K562 (cell line): ENCODE measurements around the gene SEMA6D. TPM values are rescaled to one million over a fixed set of nuclear protein-coding genes. Genes with fewer than 3 reads are reported as not detected.

Experiments used
- ATAC-seq: fragments of 200-7000 bp; cut with Tn5 transposase; 3 replicates; pipeline ENCODE4 v1.9.1; 2020; ENCODE audit warnings: moderate library complexity
- BruUV-seq: library from RNA; stranded (reverse); fragments of 400-500 nt; replicated peaks from 2 replicates; lab custom pipeline; 2021; lab: Mats Ljungman, UMichigan
- CTCF ChIA-PET: fragments of 300-600 bp; formaldehyde crosslinking; extraction: SDS; loops from one replicate; lab custom pipeline; 2021; ENCODE audit warnings: low intra/inter-chr PET ratio; lab: Yijun Ruan, JAX
- POLR2A ChIA-PET: fragments of 300-600, 350-650 bp; sonication (Branson Sonifier 250); formaldehyde crosslinking; extraction: SDS; loops from one replicate; lab custom pipeline; 2021; ENCODE audit warnings: antibody characterized with exemption, inconsistent platforms; lab: Yijun Ruan, JAX
- DNase-seq, 4 experiments: peaks; one replicate each; pipeline versions ENCODE4 v3.0.0 to v3.0.0-alpha.2; 2011 to 2018; ENCODE audit warnings: low spot score in 3 of 4, mixed read lengths in 3 of 4; ENCODE audit errors: extremely low read depth in 1 of 4
- FAIRE-seq: peaks from 2 replicates; lab custom pipeline; 2011; peaks lifted over from hg19 to GRCh38; lab: Jason Lieb, UNC
- H2AFZ ChIP-seq: 2 replicates; pipeline ENCODE4 v1.6.0; 2011; ENCODE audit warnings: low read depth, low read length, control low read depth, inconsistent platforms
- H3K27ac ChIP-seq: fragments of 200-600 bp; 3 replicates; pipeline ENCODE4 v1.8.0; 2011; ENCODE audit warnings: low read depth, mild to moderate bottlenecking, control low read depth, inconsistent platforms, low read length, moderate library complexity, mixed read lengths; ENCODE audit errors: extremely low read depth
- H3K27me3 ChIP-seq, 2 experiments: fragments of 300-600 bp in 1 of 2; 2 replicates in 1 of 2; 3 replicates in 1 of 2; pipeline versions ENCODE4 v1.6.0 to v1.8.0; 2011; ENCODE audit warnings: inconsistent platforms in 2 of 2, low read length in 2 of 2, mild to moderate bottlenecking in 1 of 2, mixed read lengths in 1 of 2, moderate library complexity in 1 of 2; ENCODE audit not compliant: control insufficient read depth in 2 of 2, insufficient read depth in 2 of 2
- H3K36me3 ChIP-seq: fragments of 300-600 bp; 3 replicates; pipeline ENCODE4 v1.8.0; 2011; ENCODE audit warnings: mild to moderate bottlenecking, low read length, inconsistent platforms; ENCODE audit not compliant: control insufficient read depth, insufficient read depth
- H3K4me1 ChIP-seq, 2 experiments: fragments of 200-600 bp in 1 of 2; replicated peaks in 1 of 2; 2 replicates in 1 of 2; 3 replicates in 1 of 2; pipeline versions ENCODE4 v1.5.1 to v1.8.0; 2011; ENCODE audit warnings: inconsistent platforms in 2 of 2, low read length in 2 of 2, mild to moderate bottlenecking in 1 of 2, mixed read lengths in 1 of 2, moderate library complexity in 1 of 2; ENCODE audit not compliant: control insufficient read depth in 2 of 2, insufficient read depth in 2 of 2
- H3K4me2 ChIP-seq: 2 replicates; pipeline ENCODE4 v1.6.1; 2011; ENCODE audit warnings: low read length, control low read depth, inconsistent platforms, mixed read lengths; ENCODE audit not compliant: insufficient read depth
- H3K4me3 ChIP-seq: fragments of 200-600 bp; sonication (generic), shearing (Covaris generic); 2 replicates; pipeline ENCODE4 v1.5.1; 2016; ENCODE audit warnings: control low read depth, inconsistent platforms
- H3K79me2 ChIP-seq: fragments of 200-600 bp; 3 replicates; pipeline ENCODE4 v1.8.0; 2011; ENCODE audit warnings: low read length, inconsistent platforms; ENCODE audit not compliant: control insufficient read depth, insufficient read depth
- H3K9ac ChIP-seq, 2 experiments: 2 replicates each; pipeline versions ENCODE4 v1.6.0 to v1.6.1; 2011; ENCODE audit warnings: low read depth in 2 of 2, low read length in 2 of 2, control low read depth in 1 of 2, inconsistent platforms in 1 of 2, mild to moderate bottlenecking in 1 of 2, mixed read lengths in 1 of 2; ENCODE audit not compliant: insufficient read depth in 1 of 2
- H3K9me1 ChIP-seq: one replicate; pipeline ENCODE4 v1.6.0; 2011; ENCODE audit warnings: inconsistent platforms, mild to moderate bottlenecking, low read length, moderate library complexity; ENCODE audit not compliant: control insufficient read depth, insufficient read depth
- H3K9me3 ChIP-seq: replicated peaks from 2 replicates; pipeline ENCODE4 v1.5.1; 2011; ENCODE audit warnings: low read depth, low read length, inconsistent platforms; ENCODE audit not compliant: control insufficient read depth, insufficient read depth
- H4K20me1 ChIP-seq: replicated peaks from 2 replicates; pipeline ENCODE4 v1.6.1; 2011; ENCODE audit warnings: low read length, inconsistent platforms, mixed read lengths; ENCODE audit not compliant: control insufficient read depth, insufficient read depth
- ARHGAP35 ChIP-seq: fragments of 450-650 bp; IDR thresholded peaks from 2 replicates; pipeline ENCODE4 v1.6.1; 2018; ENCODE audit not compliant: partially characterized antibody
- CBFA2T3 ChIP-seq: fragments of 450-650 bp; IDR thresholded peaks from 2 replicates; pipeline ENCODE4 v1.6.1; 2017
- CCAR2 ChIP-seq: fragments of 200-400 bp; formaldehyde crosslinking; IDR thresholded peaks from 2 replicates; pipeline ENCODE4 v1.6.1; 2017; ENCODE audit warnings: mild to moderate bottlenecking, low read depth, low read length
- LCOR ChIP-seq: sonication (generic); formaldehyde crosslinking; IDR thresholded peaks from 2 replicates; pipeline ENCODE4 v1.8.0; 2022; ENCODE audit warnings: mild to moderate bottlenecking, missing genetic modification reagents
- MCM7 ChIP-seq, 2 experiments: fragments of 450-650 bp; IDR thresholded peaks; 2 replicates each; pipeline ENCODE4 v1.6.1; 2016 to 2018
- NEUROD1 ChIP-seq: fragments of 150-350 bp; IDR thresholded peaks from 2 replicates; pipeline ENCODE4 v1.6.1; 2014; ENCODE audit warnings: borderline replicate concordance, low read length, low read depth; ENCODE audit not compliant: partially characterized antibody
- POLR3A ChIP-seq: IDR thresholded peaks from 2 replicates; pipeline ENCODE4 v1.6.1; 2011; ENCODE audit warnings: borderline replicate concordance, mild to moderate bottlenecking, moderate library complexity; ENCODE audit not compliant: insufficient read length, insufficient read depth; ENCODE audit errors: extremely low read depth
- TEAD2 ChIP-seq: fragments of 450-650 bp; IDR thresholded peaks from 2 replicates; pipeline ENCODE4 v1.6.1; 2016; ENCODE audit warnings: missing genetic modification characterization, control low read depth, missing compliant biosample characterization
- WGBS: fragments of 100-300 bp; shearing (Covaris generic); methylation state at CpG from one replicate; pipeline ENCODE4 v1.1.6; 2016; ENCODE audit warnings: low coverage, mixed read lengths; ENCODE audit not compliant: insufficient coverage; ENCODE audit errors: missing lambda C conversion rate; 5-methylcytosine and 5-hydroxymethylcytosine counted together
- in situ Hi-C: fragments of 300-500 bp; cut with MboI; formaldehyde crosslinking; loops from 4 replicates; pipeline ENCODE4 v1.15.0; 2018; ENCODE audit warnings: inconsistent platforms, mixed read lengths
- intact Hi-C: fragments of 100-400 bp; cut with micrococcal nuclease; formaldehyde crosslinking; loops from 2 replicates; pipeline ENCODE4 v1.14.2; 2022
- polyA plus RNA-seq, 8 experiments: library from polyadenylated mRNA; depleted of rRNA in 4 of 8; stranded (reverse) in 5 of 8; unstranded in 3 of 8; fragments of >200 nt; fragmentation: Nextera tagmentation in 2 of 8; fragmentation: Illumina TruSeq in 1 of 8; extraction: Ambion mirVana in 2 of 8; extraction: Trizol in 1 of 8; gene quantifications; 2 replicates each; pipeline versions ENCODE4 v1.2.1 to v1.2.3, GENCODE V29; 2011 to 2014; ENCODE audit warnings: inconsistent platforms in 1 of 8, missing spikeins in 1 of 8
- total RNA-seq, 7 experiments: library from RNA; depleted of rRNA in 6 of 7; stranded (reverse); fragments of >200 nt in 6 of 7; fragmentation: Illumina TruSeq in 2 of 7; extraction: Trizol in 2 of 7; gene quantifications; 2 replicates each; pipeline versions ENCODE4 v1.2.1 to v1.2.3, GENCODE V29; 2011 to 2021; ENCODE audit warnings: low replicate concordance in 1 of 7
- TF ChIP-seq, protein P1 (sequence below): sonication (generic); formaldehyde crosslinking; IDR thresholded peaks from 2 replicates; pipeline ENCODE4 v1.8.0; 2023; ENCODE audit warnings: mild to moderate bottlenecking, missing genetic modification reagents
- TF ChIP-seq, protein P2 (sequence below): sonication (generic); formaldehyde crosslinking; IDR thresholded peaks from 2 replicates; pipeline ENCODE4 v1.8.0; 2022; ENCODE audit warnings: missing genetic modification reagents, mild to moderate bottlenecking, moderate library complexity, borderline replicate concordance

SEMA6D gene
- total and polyA plus RNA-seq, 9 of the 15 experiments (the other 6 are each of a cell fraction or from before 2014, with no cell fraction given), result not detected

DNA sequence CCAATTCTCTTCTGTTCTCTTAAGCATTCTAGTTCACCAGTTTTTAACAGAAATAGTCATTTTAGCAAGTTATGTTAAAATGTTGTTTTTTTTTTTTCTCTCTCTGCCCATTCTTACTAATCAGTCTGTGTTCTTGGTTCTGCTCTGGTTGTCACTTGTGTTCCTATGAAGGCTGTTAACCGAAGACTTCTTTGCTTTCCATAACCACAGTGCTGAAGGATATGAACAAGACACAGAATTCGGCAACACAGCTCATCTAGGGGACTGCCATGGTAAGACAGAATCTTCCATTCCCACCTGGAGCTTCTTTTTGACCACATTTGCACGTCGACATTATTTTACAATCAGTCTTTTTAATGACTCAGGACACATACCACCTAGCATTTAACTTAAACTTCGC lies 49.1 kb downstream of the SEMA6D start:
- Histone ChIP-seq H3K9me3 (peaks cover 2% of the 10 kb centered on the region; the same call in 1 of the 2 replicates), H3K79me2 (no peaks in the 10 kb centered on the region), H3K4me1 (no peaks in the 10 kb centered on the region), H3K36me3 (no peaks in the 10 kb centered on the region), H3K9me1 (no peaks in the 10 kb centered on the region), H3K9ac (no peak overlapping the region), H3K4me2 (no peak overlapping the region), H2AFZ (no peak overlapping the region), H3K27me3 (no peaks in the 10 kb centered on the region), H4K20me1 (no peaks in the 10 kb centered on the region), H3K27ac (no peak overlapping the region), H3K4me3 (no peak overlapping the region)
- CTCF ChIA-PET, result no interaction called here
- POLR2A ChIA-PET, result no interaction called here
- DNase-seq (no peak), FAIRE-seq (no peak), ATAC-seq (no peak)
- intact Hi-C loops, result no loop called here
- BruUV-seq, result no TSS peak
- in situ Hi-C loops, result no loop called here
- 0% methylated on average over 5 of the region's 5 CpGs for WGBS
- no peak for TF ChIP-seq TEAD2 (tag)
- no peak for TF ChIP-seq LCOR (CRISPR knock-in tag)
- TF ChIP-seq CBFA2T3, result no peak
- TF ChIP-seq, protein P1, sequence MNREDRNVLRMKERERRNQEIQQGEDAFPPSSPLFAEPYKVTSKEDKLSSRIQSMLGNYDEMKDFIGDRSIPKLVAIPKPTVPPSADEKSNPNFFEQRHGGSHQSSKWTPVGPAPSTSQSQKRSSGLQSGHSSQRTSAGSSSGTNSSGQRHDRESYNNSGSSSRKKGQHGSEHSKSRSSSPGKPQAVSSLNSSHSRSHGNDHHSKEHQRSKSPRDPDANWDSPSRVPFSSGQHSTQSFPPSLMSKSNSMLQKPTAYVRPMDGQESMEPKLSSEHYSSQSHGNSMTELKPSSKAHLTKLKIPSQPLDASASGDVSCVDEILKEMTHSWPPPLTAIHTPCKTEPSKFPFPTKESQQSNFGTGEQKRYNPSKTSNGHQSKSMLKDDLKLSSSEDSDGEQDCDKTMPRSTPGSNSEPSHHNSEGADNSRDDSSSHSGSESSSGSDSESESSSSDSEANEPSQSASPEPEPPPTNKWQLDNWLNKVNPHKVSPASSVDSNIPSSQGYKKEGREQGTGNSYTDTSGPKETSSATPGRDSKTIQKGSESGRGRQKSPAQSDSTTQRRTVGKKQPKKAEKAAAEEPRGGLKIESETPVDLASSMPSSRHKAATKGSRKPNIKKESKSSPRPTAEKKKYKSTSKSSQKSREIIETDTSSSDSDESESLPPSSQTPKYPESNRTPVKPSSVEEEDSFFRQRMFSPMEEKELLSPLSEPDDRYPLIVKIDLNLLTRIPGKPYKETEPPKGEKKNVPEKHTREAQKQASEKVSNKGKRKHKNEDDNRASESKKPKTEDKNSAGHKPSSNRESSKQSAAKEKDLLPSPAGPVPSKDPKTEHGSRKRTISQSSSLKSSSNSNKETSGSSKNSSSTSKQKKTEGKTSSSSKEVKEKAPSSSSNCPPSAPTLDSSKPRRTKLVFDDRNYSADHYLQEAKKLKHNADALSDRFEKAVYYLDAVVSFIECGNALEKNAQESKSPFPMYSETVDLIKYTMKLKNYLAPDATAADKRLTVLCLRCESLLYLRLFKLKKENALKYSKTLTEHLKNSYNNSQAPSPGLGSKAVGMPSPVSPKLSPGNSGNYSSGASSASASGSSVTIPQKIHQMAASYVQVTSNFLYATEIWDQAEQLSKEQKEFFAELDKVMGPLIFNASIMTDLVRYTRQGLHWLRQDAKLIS (CRISPR knock-in tag), result no peak
- TF ChIP-seq, protein P2, sequence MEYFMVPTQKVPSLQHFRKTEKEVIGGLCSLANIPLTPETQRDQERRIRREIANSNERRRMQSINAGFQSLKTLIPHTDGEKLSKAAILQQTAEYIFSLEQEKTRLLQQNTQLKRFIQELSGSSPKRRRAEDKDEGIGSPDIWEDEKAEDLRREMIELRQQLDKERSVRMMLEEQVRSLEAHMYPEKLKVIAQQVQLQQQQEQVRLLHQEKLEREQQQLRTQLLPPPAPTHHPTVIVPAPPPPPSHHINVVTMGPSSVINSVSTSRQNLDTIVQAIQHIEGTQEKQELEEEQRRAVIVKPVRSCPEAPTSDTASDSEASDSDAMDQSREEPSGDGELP, result no peak
- TF ChIP-seq NEUROD1, result no peak
- TF ChIP-seq POLR3A, result no peak
- no peak for TF ChIP-seq ARHGAP35
- TF ChIP-seq CCAR2, result no peak
- TF ChIP-seq MCM7 (IDR thresholded peaks at IDR 0.05), result no peak
